MCF 10A (cell line): ENCODE data around the gene ARRDC1. TPM values are rescaled to one million over a fixed set of nuclear protein-coding genes. Genes with fewer than 3 reads are reported as not detected.

Source experiments
- Bru-seq: library from RNA; stranded (reverse); fragments of 400-500 nt; gene quantifications from one replicate; lab custom pipeline; 2021; lab: Mats Ljungman, UMichigan
- BruChase-seq, 2 experiments: library from RNA; stranded (reverse); fragments of 400-500 nt; gene quantifications; one replicate each; lab custom pipeline; 2021; lab: Mats Ljungman, UMichigan
- BruUV-seq: library from RNA; stranded (reverse); fragments of 400-500 nt; replicated peaks from 2 replicates; lab custom pipeline; 2021; lab: Mats Ljungman, UMichigan
- CTCF ChIA-PET: fragments of 300-600 bp; sonication (Branson Sonifier 250); formaldehyde crosslinking; extraction: SDS; loops from one replicate; lab custom pipeline; 2021; ENCODE audit warnings: antibody characterized with exemption, inconsistent platforms; lab: Yijun Ruan, JAX
- POLR2A ChIA-PET: fragments of 300-600, 350-650 bp; sonication (Branson Sonifier 250); formaldehyde crosslinking; extraction: SDS; loops from one replicate; lab custom pipeline; 2020; ENCODE audit warnings: antibody characterized with exemption, inconsistent platforms; lab: Yijun Ruan, JAX
- DNase-seq: peaks from one replicate; pipeline ENCODE4 v3.0.0-alpha.2; 2018; ENCODE audit not compliant: unreplicated experiment
- H3K27ac Mint-ChIP-seq: one replicate; pipeline ENCODE4 v1.8.0; 2022; ENCODE audit warnings: mild to moderate bottlenecking, low read depth, mixed read lengths; ENCODE audit not compliant: unreplicated experiment
- H3K27me3 Mint-ChIP-seq: one replicate; pipeline ENCODE4 v1.8.0; 2022; ENCODE audit warnings: mixed read lengths; ENCODE audit not compliant: insufficient read depth, unreplicated experiment
- H3K36me3 Mint-ChIP-seq: one replicate; pipeline ENCODE4 v1.8.0; 2022; ENCODE audit warnings: mild to moderate bottlenecking, moderate library complexity, mixed read lengths; ENCODE audit not compliant: insufficient read depth, unreplicated experiment
- H3K4me1 Mint-ChIP-seq: one replicate; pipeline ENCODE4 v1.8.0; 2022; ENCODE audit warnings: mixed read lengths; ENCODE audit not compliant: insufficient read depth, unreplicated experiment
- H3K4me3 Mint-ChIP-seq: one replicate; pipeline ENCODE4 v1.8.0; 2022; ENCODE audit warnings: mild to moderate bottlenecking, moderate library complexity, mixed read lengths; ENCODE audit not compliant: unreplicated experiment
- H3K9me3 Mint-ChIP-seq: one replicate; pipeline ENCODE4 v1.8.0; 2022; ENCODE audit warnings: mixed read lengths; ENCODE audit not compliant: unreplicated experiment
- CTCF ChIP-seq: fragments of 200-600 bp; IDR thresholded peaks from one replicate; pipeline ENCODE4 v1.8.0; 2022; ENCODE audit warnings: antibody characterized with exemption, mild to moderate bottlenecking; ENCODE audit not compliant: unreplicated experiment
- intact Hi-C: fragments of 100-400 bp; cut with micrococcal nuclease; formaldehyde crosslinking; loops from 2 replicates; pipeline ENCODE4 v1.14.1; 2022
- long read RNA-seq: library from polyadenylated mRNA; stranded (forward); transcript quantifications from one replicate; pipeline ENCODE4 v2.0.0, GENCODE V29; 2022
- total RNA-seq: library from RNA; stranded (reverse); gene quantifications from 2 replicates; pipeline ENCODE4 v1.2.3, GENCODE V29; 2022

The ARRDC1 gene
- 88.9 and 125 TPM in 2 replicates for total RNA-seq
- Bru-seq, nascent RNA, result percentile 76 among the genes with signal in this experiment
- BruChase-seq, experiment 1, labeled RNA remaining after a 6-hour chase, result percentile 94 among the genes with signal in this experiment
- BruChase-seq, experiment 2, labeled RNA remaining after a 2-hour chase, result percentile 85 among the genes with signal in this experiment
- long read RNA-seq, transcript ARRDC1-212 (7 exons, 831 nt), result minor isoform, 7 of 287 reads
- long read RNA-seq, transcript ARRDC1-201 (8 exons, 1,586 nt), result major isoform, 107 of 287 reads
- long read RNA-seq, partial matches to known transcripts, result 68 of 287 reads
- long read RNA-seq, other reads (novel, unspliced or antisense), result 102 of 287 reads

- H3K27me3 Mint-ChIP-seq, result no peaks in the 10 kb centered on the region
- H3K4me3 Mint-ChIP-seq, result peak within 1 kb of the TSS; percentile 87
- peak within 1 kb of the TSS; percentile 94 for H3K27ac Mint-ChIP-seq
- ChIA-PET POLR2A (interaction anchor here (0.9 to 1.4 kb wide), 6 partner anchors 14 to 53 kb away, joined by 3 to 18 read pairs (median 6); partner anchors contain the start of genes DPH7, EHMT1, MRPL41 and ZMYND19), CTCF (no interaction called here)
- H3K9me3 Mint-ChIP-seq, result no peaks in the 10 kb centered on the region
- no peak for TF ChIP-seq CTCF
- peaks cover 22% of the 10 kb centered on the region for H3K4me1 Mint-ChIP-seq
- peaks cover 17% of the 10 kb centered on the region for H3K36me3 Mint-ChIP-seq
- DNase-seq, result peak; percentile 94
- BruUV-seq, result no TSS peak
- intact Hi-C loops, result no loop called here
Measured at GRCh38 chr9:137605121-137606004, at the start of gene ARRDC1. ARRDC1 (plus strand) TSS chr9:137605686; CDS start chr9:137605718, 32 bp downstream.

DNA sequence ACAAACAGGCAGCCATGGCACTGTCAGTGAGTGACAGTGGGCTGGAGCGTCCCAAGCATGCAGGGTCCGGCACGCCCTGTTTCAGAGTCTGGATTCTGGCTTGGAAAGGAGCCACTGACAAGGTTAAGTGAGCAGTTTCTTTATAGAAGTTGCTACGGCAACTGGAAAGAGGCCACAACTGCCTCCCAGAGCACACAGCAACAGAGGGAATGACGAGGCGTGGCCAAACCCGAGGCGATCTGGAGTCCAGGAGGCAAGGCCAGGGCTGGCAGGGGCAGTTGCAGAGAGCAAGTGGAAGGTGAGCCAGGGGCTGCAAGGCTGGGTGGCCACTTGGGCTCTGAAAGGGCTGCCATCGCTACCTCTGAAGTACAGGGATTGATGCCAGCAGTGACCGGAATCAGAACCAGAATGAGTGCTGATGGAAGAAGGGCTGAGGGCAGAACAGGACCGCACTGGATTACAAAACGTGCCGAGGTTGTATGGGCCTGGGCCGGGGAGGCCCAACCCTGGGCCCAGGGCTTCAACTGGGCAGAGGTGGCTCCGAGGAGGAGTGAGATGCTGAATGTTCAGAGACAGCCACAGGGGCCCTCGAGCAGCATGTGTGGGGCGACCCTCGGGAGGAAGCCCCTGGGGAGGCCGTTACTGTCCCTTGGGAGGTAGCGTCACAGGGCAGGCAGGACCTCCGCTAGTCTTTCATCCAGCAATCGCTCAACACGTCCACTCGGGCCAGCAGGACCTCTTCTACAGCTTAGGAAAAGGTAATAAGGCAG, 49.2 kb upstream of the ARRDC1 start:
- Mint-ChIP-seq H3K36me3 (peaks cover 60% of the 10 kb centered on the region), H3K27ac (no peak overlapping the region), H3K27me3 (no peaks in the 10 kb centered on the region), H3K4me3 (no peak overlapping the region), H3K9me3 (no peaks in the 10 kb centered on the region), H3K4me1 (peaks cover 7% of the 10 kb centered on the region)
- ChIA-PET POLR2A (no interaction called here), CTCF (no interaction called here)
- no peak for DNase-seq
- no peak for TF ChIP-seq CTCF
- intact Hi-C loops, result loop anchor here (10.0 kb wide), 1 partner anchor 59 kb away; the partner anchor contains the start of gene EHMT1
- no TSS peak for BruUV-seq

- TF ChIP-seq CTCF, result no peak
- ChIA-PET CTCF (interaction anchor here (0.6 to 1.6 kb wide), 4 partner anchors 24 to 79 kb away, joined by 3 to 5 read pairs (median 4); no protein-coding TSS in a partner anchor), POLR2A (interaction anchor here (1.0 to 1.4 kb wide), 2 partner anchors 18 to 99 kb away, joined by 3 to 4 read pairs; partner anchors contain the start of gene NSMF)
- intact Hi-C loops, result loop anchor here (10.0 kb wide), 1 partner anchor 57 kb away; the partner anchor contains the start of gene EHMT1
- Mint-ChIP-seq H3K9me3 (no peaks in the 10 kb centered on the region), H3K4me1 (peaks cover 7% of the 10 kb centered on the region), H3K27me3 (no peaks in the 10 kb centered on the region), H3K27ac (no peak overlapping the region), H3K4me3 (no peak overlapping the region), H3K36me3 (peaks cover 77% of the 10 kb centered on the region)
- no TSS peak for BruUV-seq
- no peak for DNase-seq
Measured at GRCh38 chr9:137558127-137558526, 47.4 kb upstream of the ARRDC1 start.
